ENCODE measurements around the gene ABCB11. TPM values are rescaled to one million over a fixed set of nuclear protein-coding genes. Genes with fewer than 3 reads are reported as not detected.
A peak's percentile ranks its signal among the peaks of the same experiment; 100 is the strongest.
"Not testable (repeated sequence)": the region's sequence is repeated elsewhere in the genome, so short reads cannot be mapped to it uniquely, and the experiment has no call there.

ABCB11 gene
- polyA plus RNA-seq, 4 donors, result 0.03 to 0.37 TPM; not detected in 2

DNA sequence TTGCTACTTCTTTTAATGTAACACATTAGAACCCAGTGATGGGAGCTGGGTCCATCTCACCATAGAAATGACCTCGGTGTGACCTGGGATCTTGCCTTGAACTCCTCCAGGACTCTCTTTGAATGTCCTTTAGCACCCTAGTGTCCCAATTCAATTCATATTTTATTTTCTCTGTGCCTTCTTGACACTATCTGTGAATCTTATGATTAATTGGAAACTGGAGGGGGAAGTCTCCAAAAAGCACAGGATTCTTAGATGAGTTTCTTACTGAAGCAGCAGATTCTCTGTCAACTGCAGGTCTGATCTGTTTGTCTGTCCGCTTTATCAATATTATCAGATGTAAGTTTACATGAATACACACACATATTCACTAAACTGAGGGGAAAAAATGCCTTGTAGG is 38.7 kb upstream of the ABCB11 start:
- FAIRE-seq (no peak), DNase-seq (no peak)
- 86 to 90% (median 90%) methylated on average over 2 of the region's 2 CpGs for WGBS, 3 donors
- no peak overlapping the region for H3K27ac ChIP-seq (ENCODE audit: low read depth in 1 of 3, low read length in 2 of 3)
- no peaks in the 10 kb centered on the region for H3K4me1 ChIP-seq (ENCODE audit: control insufficient read depth in 3 of 3, insufficient read depth in 2 of 3, low read depth in 1 of 3, low read length in 2 of 3)
- no peaks in the 10 kb centered on the region for H3K9me3 ChIP-seq (ENCODE audit: control insufficient read depth in 2 of 2, insufficient read depth in 1 of 2, low read depth in 1 of 2, low read length in 1 of 2)
- H3K27me3 ChIP-seq (ENCODE audit: control insufficient read depth in 3 of 3, insufficient read depth in 3 of 3, low read length in 3 of 3), result no peaks in the 10 kb centered on the region
- no peaks in the 10 kb centered on the region for H3K36me3 ChIP-seq (ENCODE audit: control insufficient read depth in 3 of 3, insufficient read depth in 2 of 3, low read depth in 1 of 3, low read length in 3 of 3)
- no peak overlapping the region for H3K4me3 ChIP-seq (ENCODE audit: low read depth in 1 of 3, low read length in 3 of 3)

DNA sequence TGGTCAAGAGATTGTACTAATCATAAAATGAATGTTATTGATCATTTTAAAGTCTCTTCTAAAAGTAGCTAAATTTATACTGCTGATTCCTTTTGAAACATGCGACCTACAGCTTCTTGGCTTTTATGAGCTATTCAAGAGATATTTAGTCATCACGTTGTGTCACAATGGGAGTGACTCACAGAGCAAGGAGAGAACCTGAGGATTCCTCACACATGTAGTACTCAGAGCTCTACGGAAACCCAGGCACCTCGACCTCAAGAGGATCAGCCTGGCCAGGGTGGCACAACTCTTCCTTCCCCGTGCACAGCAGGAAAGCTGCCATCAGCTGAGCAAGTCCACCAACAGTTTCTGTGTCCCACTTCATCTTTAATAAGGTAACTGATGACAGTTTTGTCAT is 38.2 kb upstream of the ABCB11 start, which contains the start of gene DHRS9:
DHRS9 (plus strand) TSS at position 223 of the 400 bp plus-strand sequence. CDS start 12,019 bp downstream, outside the sequence.
- Histone ChIP-seq H3K4me3 (ENCODE audit: low read depth in 1 of 3, low read length in 3 of 3) (no peak within 1 kb of the TSS), H3K9me3 (ENCODE audit: control insufficient read depth in 2 of 2, insufficient read depth in 1 of 2, low read depth in 1 of 2, low read length in 1 of 2) (no peaks in the 10 kb centered on the region), H3K4me1 (ENCODE audit: control insufficient read depth in 3 of 3, insufficient read depth in 2 of 3, low read depth in 1 of 3, low read length in 2 of 3) (no peaks in the 10 kb centered on the region), H3K36me3 (ENCODE audit: control insufficient read depth in 3 of 3, insufficient read depth in 2 of 3, low read depth in 1 of 3, low read length in 3 of 3) (no peaks in the 10 kb centered on the region), H3K27ac (ENCODE audit: low read depth in 1 of 3, low read length in 2 of 3) (no peak within 1 kb of the TSS), H3K27me3 (ENCODE audit: control insufficient read depth in 3 of 3, insufficient read depth in 3 of 3, low read length in 3 of 3) (no peaks in the 10 kb centered on the region)
- 63 to 67% (median 64%) methylated on average over 5 of the region's 5 CpGs for WGBS, 3 donors
- DNase-seq (peak in 1 of 2 donors; percentile 27), FAIRE-seq (no peak)

GRCh38 chr2:169066897-169067296 is 35.8 kb upstream of the ABCB11 start:
- H3K27me3 ChIP-seq (ENCODE audit: control insufficient read depth in 3 of 3, insufficient read depth in 3 of 3, low read length in 3 of 3), result no peaks in the 10 kb centered on the region
- no peak for DNase-seq
- peaks cover 0 to 3% (median 0%) of the 10 kb centered on the region in 3 donors for H3K4me1 ChIP-seq (ENCODE audit: control insufficient read depth in 3 of 3, insufficient read depth in 2 of 3, low read depth in 1 of 3, low read length in 2 of 3)
- no peak overlapping the region for H3K4me3 ChIP-seq (ENCODE audit: low read depth in 1 of 3, low read length in 3 of 3)
- H3K9me3 ChIP-seq (ENCODE audit: control insufficient read depth in 2 of 2, insufficient read depth in 1 of 2, low read depth in 1 of 2, low read length in 1 of 2), result no peaks in the 10 kb centered on the region
- H3K27ac ChIP-seq (ENCODE audit: low read depth in 1 of 3, low read length in 2 of 3), result no peak overlapping the region
- FAIRE-seq, result no peak
- no peaks in the 10 kb centered on the region for H3K36me3 ChIP-seq (ENCODE audit: control insufficient read depth in 3 of 3, insufficient read depth in 2 of 3, low read depth in 1 of 3, low read length in 3 of 3)
- WGBS, 3 donors, result 37 to 44% (median 40%) methylated on average over 1 of the region's 1 CpG

GRCh38 chr2:169065864-169066517 is 34.9 kb upstream of the ABCB11 start:
- FAIRE-seq (no peak), DNase-seq (no peak)
- Histone ChIP-seq H3K4me1 (ENCODE audit: control insufficient read depth in 3 of 3, insufficient read depth in 2 of 3, low read depth in 1 of 3, low read length in 2 of 3) (peaks cover 0 to 3% (median 0%) of the 10 kb centered on the region in 3 donors), H3K4me3 (ENCODE audit: low read depth in 1 of 3, low read length in 3 of 3) (no peak overlapping the region), H3K9me3 (ENCODE audit: control insufficient read depth in 2 of 2, insufficient read depth in 1 of 2, low read depth in 1 of 2, low read length in 1 of 2) (no peaks in the 10 kb centered on the region), H3K36me3 (ENCODE audit: control insufficient read depth in 3 of 3, insufficient read depth in 2 of 3, low read depth in 1 of 3, low read length in 3 of 3) (no peaks in the 10 kb centered on the region), H3K27ac (ENCODE audit: low read depth in 1 of 3, low read length in 2 of 3) (no peak overlapping the region), H3K27me3 (ENCODE audit: control insufficient read depth in 3 of 3, insufficient read depth in 3 of 3, low read length in 3 of 3) (no peaks in the 10 kb centered on the region)
- 69 to 74% (median 71%) methylated on average over 2 of the region's 2 CpGs for WGBS, 3 donors

- H3K36me3 ChIP-seq (ENCODE audit: control insufficient read depth in 3 of 3, insufficient read depth in 2 of 3, low read depth in 1 of 3, low read length in 3 of 3), result no peaks in the 10 kb centered on the region
- WGBS, 3 donors, result 60 to 64% (median 62%) methylated on average over 1 of the region's 1 CpG
- H3K9me3 ChIP-seq (ENCODE audit: control insufficient read depth in 2 of 2, insufficient read depth in 1 of 2, low read depth in 1 of 2, low read length in 1 of 2), result no peaks in the 10 kb centered on the region
- no peak overlapping the region for H3K4me3 ChIP-seq (ENCODE audit: low read depth in 1 of 3, low read length in 3 of 3)
- DNase-seq (no peak), FAIRE-seq (no peak)
- H3K27ac ChIP-seq (ENCODE audit: low read depth in 1 of 3, low read length in 2 of 3), result no peak overlapping the region
- peaks cover 0 to 3% (median 0%) of the 10 kb centered on the region in 3 donors for H3K4me1 ChIP-seq (ENCODE audit: control insufficient read depth in 3 of 3, insufficient read depth in 2 of 3, low read depth in 1 of 3, low read length in 2 of 3)
- H3K27me3 ChIP-seq (ENCODE audit: control insufficient read depth in 3 of 3, insufficient read depth in 3 of 3, low read length in 3 of 3), result no peaks in the 10 kb centered on the region
These were observed 34.3 kb upstream of the ABCB11 start for GRCh38 chr2:169065422-169065821.

DNA sequence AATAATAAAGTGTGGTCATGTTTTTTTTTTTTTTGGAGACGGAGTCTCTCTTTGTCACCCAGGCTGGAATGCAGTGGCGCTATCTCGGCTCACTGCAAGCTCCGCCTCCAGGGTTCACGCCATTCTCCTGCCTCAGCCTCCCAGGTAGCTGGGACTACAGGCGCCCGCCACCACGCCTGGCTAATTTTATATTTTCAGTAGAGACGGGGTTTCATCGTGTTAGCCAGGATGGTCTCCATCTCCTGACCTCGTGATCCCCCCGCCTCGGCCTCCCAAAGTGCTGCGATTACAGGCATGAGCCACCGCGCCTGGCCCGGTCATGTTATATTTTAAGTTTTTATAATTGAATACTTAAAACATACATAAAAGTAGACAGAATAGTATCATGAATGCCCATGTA is 33.1 kb upstream of the ABCB11 start:
- not testable (repeated sequence) for DNase-seq; H3K36me3 ChIP-seq (ENCODE audit: control insufficient read depth in 3 of 3, insufficient read depth in 2 of 3, low read depth in 1 of 3, low read length in 3 of 3); H3K27me3 ChIP-seq (ENCODE audit: control insufficient read depth in 3 of 3, insufficient read depth in 3 of 3, low read length in 3 of 3); H3K9me3 ChIP-seq (ENCODE audit: control insufficient read depth in 2 of 2, insufficient read depth in 1 of 2, low read depth in 1 of 2, low read length in 1 of 2); H3K4me3 ChIP-seq (ENCODE audit: low read depth in 1 of 3, low read length in 3 of 3); H3K4me1 ChIP-seq (ENCODE audit: control insufficient read depth in 3 of 3, insufficient read depth in 2 of 3, low read depth in 1 of 3, low read length in 2 of 3); H3K27ac ChIP-seq (ENCODE audit: low read depth in 1 of 3, low read length in 2 of 3); FAIRE-seq
- WGBS, 3 donors, result 95 to 97% (median 97%) methylated on average over 17 of the region's 17 CpGs

GRCh38 chr2:169054575-169054974 is 23.5 kb upstream of the ABCB11 start:
- not testable (repeated sequence) for H3K4me3 ChIP-seq (ENCODE audit: low read depth in 1 of 3, low read length in 3 of 3); DNase-seq; H3K27me3 ChIP-seq (ENCODE audit: control insufficient read depth in 3 of 3, insufficient read depth in 3 of 3, low read length in 3 of 3); H3K4me1 ChIP-seq (ENCODE audit: control insufficient read depth in 3 of 3, insufficient read depth in 2 of 3, low read depth in 1 of 3, low read length in 2 of 3); H3K27ac ChIP-seq (ENCODE audit: low read depth in 1 of 3, low read length in 2 of 3); FAIRE-seq; H3K9me3 ChIP-seq (ENCODE audit: control insufficient read depth in 2 of 2, insufficient read depth in 1 of 2, low read depth in 1 of 2, low read length in 1 of 2); H3K36me3 ChIP-seq (ENCODE audit: control insufficient read depth in 3 of 3, insufficient read depth in 2 of 3, low read depth in 1 of 3, low read length in 3 of 3)
- 76 to 88% (median 85%) methylated on average over 2 of the region's 2 CpGs for WGBS, 3 donors

- Histone ChIP-seq H3K4me1 (ENCODE audit: control insufficient read depth in 3 of 3, insufficient read depth in 2 of 3, low read depth in 1 of 3, low read length in 2 of 3) (no peaks in the 10 kb centered on the region), H3K36me3 (ENCODE audit: control insufficient read depth in 3 of 3, insufficient read depth in 2 of 3, low read depth in 1 of 3, low read length in 3 of 3) (no peaks in the 10 kb centered on the region), H3K27me3 (ENCODE audit: control insufficient read depth in 3 of 3, insufficient read depth in 3 of 3, low read length in 3 of 3) (no peaks in the 10 kb centered on the region), H3K9me3 (ENCODE audit: control insufficient read depth in 2 of 2, insufficient read depth in 1 of 2, low read depth in 1 of 2, low read length in 1 of 2) (peaks cover 0 to 11% of the 10 kb centered on the region in 2 donors), H3K27ac (ENCODE audit: low read depth in 1 of 3, low read length in 2 of 3) (no peak overlapping the region), H3K4me3 (ENCODE audit: low read depth in 1 of 3, low read length in 3 of 3) (no peak overlapping the region)
- FAIRE-seq (no peak), DNase-seq (no peak)
- 86 to 89% (median 89%) methylated on average over 5 of the region's 5 CpGs for WGBS, 3 donors
These were observed 19.5 kb upstream of the ABCB11 start for GRCh38 chr2:169050476-169051240.

All from small intestine (tissue), 7 donors.